ENCODE measurements around the gene PSMB9. TPM values are rescaled to one million over a fixed set of nuclear protein-coding genes. Genes with fewer than 3 reads are reported as not detected.
A peak's percentile ranks its signal among the peaks of the same experiment; 100 is the strongest.

Gene PSMB9
- total and polyA plus RNA-seq, 5 experiments from 2014 or later, result 102 to 432 (median 402) TPM

DNA sequence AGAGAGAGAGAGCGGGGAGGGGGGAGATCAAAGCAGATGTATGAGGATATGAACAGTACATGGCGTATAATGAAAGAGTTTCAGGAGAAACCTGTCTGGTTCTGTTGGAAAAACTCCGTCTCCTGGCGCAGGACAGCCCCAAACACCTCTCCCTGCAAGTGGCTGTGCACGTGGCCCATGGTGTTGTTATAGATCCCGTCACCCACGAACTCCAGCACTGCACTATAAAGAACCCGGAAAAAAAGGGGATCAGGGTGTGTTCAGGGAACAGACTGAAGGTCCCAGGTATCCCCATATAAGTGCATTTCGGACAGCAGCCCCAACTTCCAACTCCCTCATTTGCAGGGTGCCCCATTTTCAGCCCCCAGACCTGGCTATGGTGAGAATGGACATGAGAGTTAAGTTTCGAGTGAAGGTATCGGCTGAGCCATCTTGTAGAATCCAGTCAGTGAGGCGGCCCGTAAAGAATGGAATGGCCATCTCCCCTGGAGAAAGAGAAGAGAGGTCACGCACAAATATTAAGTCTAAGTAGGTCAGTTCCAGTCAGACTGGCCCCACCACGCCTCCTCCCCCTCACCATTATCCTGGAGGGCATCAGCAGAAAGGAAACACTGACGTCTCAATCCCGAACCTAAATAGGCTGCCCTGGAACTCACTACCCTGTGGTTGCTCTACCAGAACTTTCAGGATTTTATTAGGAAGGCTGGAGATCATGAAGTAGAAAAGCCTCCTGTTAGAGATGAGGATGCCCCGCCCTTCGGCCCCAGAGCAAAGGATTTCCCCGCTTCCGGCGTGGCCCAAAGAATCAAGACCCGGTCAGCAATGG, 1.8 kb upstream of the PSMB9 start:
- DNase-seq, result peak in 1 of 10 donors; percentile 27

DNA sequence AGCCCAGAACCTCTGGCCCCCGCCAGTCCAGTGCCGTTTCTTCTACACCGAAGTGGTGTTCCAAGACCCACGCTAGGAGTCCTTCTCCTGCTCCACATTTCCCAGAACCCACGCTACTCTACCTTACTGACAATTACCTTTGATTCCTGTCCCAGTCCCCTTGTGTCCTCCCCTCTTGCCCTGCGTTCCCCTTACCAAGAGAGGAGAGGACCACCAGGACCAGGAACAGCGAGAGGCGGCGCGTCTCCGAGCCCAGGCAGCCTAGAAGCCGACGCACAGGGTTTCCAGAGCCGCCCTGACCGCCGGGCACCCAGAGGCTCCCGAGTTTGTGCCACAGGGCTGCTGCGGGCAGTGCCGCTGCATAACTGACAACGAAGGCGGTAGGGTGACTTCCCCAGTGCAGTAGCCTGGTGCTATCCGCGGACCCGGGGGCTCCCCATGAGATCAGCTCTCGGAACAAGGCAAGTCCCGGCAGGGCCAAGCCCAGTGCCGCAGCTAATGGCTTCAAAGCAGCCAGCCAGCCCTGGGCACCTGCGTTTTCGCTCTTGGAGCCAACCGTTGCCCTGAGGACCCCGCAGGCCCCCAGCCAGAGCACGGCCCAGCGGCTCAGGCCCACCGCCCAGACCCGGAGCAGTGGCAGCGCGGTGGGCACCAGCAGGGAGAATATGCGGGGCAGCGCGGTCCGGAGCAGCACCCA, 1.0 kb upstream of the PSMB9 start:
- H3K4me3 Mint-ChIP-seq, result peak overlapping the region; percentile 90 to 100 (median 98)
- H3K27me3 Mint-ChIP-seq, result no peaks in the 10 kb centered on the region
- peaks cover 33 to 70% (median 53%) of the 10 kb centered on the region in 3 donors for H3K36me3 Mint-ChIP-seq
- peak overlapping the region; percentile 95 to 100 (median 100) for H3K27ac Mint-ChIP-seq
- H3K4me1 Mint-ChIP-seq, result peaks cover 47 to 77% (median 73%) of the 10 kb centered on the region in 4 donors
- POLR2A ChIA-PET, result interaction anchor here (0.8 to 7.9 kb wide), 13 partner anchors 11 to 491 kb away, joined by 3 to 743 read pairs (median 6); partner anchors contain the start of genes B3GALT4, BRD2, HLA-DMB and PSMB8
- ATAC-seq (peak; percentile 45 to 49), DNase-seq (peak in 9 of 10 donors; percentile 39 to 81 (median 58))
- H3K9me3 Mint-ChIP-seq, result no peaks in the 10 kb centered on the region

More for the DNA sequence above, 1.8 kb upstream of the PSMB9 start:
- Mint-ChIP-seq H3K4me1 (peaks cover 54 to 77% (median 73%) of the 10 kb centered on the region in 4 donors), H3K27ac (peak overlapping the region; percentile 95 to 100 (median 100)), H3K4me3 (peak overlapping the region; percentile 90 to 100 (median 98)), H3K9me3 (no peaks in the 10 kb centered on the region), H3K27me3 (no peaks in the 10 kb centered on the region), H3K36me3 (peaks cover 37 to 70% (median 56%) of the 10 kb centered on the region in 3 donors)
- ATAC-seq, result no peak
- POLR2A ChIA-PET, result interaction anchor here (2.3 to 7.9 kb wide), 6 partner anchors 10 to 118 kb away, joined by 6 to 743 read pairs (median 48); partner anchors contain the start of genes BRD2, PSMB8 and TAP2

DNA sequence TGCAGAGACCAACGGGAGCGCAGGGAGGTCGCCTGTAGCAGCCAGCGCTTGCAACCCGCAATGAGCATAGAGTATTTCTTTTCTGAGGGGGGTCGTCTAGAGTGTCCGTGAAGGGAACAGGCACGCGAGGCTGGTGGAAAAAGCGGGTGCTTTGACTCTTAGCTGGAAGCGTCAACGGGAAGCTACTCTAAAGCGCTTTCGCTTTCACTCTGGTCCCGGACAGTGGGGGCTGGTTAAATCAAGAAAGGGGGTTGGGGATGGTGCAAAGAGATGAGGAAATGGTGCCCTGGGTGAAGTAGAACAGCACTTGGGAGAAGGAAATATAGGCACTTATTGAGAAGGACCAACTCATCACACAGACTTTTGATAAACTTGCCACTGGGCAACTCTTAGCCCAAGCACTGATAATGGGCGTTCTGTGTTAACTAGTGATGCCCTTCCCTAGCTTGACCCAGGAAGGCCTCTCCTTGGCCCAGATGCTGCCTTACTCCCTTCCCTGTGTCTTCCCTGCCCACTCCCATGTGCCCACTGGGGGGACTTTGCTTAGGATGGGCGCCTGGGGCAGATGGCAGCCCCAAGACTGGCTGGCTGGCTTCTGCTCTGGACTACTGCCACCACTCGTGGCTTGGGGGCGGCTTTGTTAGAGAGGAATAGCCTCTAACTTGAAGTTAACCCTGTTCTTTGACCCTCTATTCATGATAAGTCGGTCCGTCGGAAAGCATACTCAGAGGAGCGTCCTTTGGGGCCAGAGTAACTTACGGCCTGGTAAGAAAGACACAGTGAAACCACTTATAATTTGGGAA, 585 bp downstream of the PSMB9 start:
- peak overlapping the region; percentile 98 to 100 (median 100) for H3K27ac Mint-ChIP-seq
- peak overlapping the region; percentile 90 to 100 (median 98) for H3K4me3 Mint-ChIP-seq
- DNase-seq (peak in 6 of 10 donors; percentile 38 to 72 (median 52)), ATAC-seq (peak; percentile 19 to 25)
- peaks cover 45 to 77% (median 70%) of the 10 kb centered on the region in 4 donors for H3K4me1 Mint-ChIP-seq
- POLR2A ChIA-PET, result interaction anchor here (1.2 to 7.9 kb wide), 11 partner anchors 10 to 119 kb away, joined by 3 to 743 read pairs (median 9); partner anchors contain the start of genes BRD2, HLA-DMA, HLA-DMB and PSMB8
- H3K27me3 Mint-ChIP-seq, result no peaks in the 10 kb centered on the region
- no peaks in the 10 kb centered on the region for H3K9me3 Mint-ChIP-seq
- H3K36me3 Mint-ChIP-seq, result peaks cover 21 to 70% (median 45%) of the 10 kb centered on the region in 3 donors

DNA sequence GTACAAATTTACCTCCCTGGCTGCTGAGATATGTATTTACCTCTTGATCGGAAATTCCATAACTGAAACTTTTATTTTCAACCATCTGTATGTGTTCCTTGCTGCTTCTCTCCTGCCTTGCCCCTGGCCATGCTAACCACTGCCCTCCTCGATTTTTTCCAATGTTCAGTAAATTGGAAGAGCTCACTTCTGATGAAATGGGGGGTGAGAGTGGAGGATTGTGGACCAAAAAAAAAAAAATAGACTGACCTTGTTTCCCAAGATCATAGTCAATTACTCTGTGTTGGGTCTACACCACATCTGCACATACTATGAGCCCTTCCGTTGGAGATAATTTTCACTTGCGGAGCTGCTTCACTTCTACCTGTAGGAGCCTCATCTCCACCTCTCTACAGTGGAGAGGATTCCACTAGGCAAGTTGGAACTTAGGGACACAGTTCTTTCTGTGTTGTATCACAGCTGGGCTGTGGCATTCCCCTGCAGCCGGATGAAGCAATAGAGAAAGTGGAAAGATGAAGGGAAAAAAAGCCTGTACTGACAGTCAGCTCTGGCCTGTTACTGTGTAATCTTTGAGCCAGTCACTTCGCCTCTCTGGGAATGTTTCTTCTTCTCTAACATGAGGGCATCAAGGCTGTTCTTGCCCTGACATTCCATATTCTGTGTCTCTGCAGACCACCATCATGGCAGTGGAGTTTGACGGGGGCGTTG, 1.6 kb downstream of the PSMB9 start:
- no peak for ATAC-seq
- POLR2A ChIA-PET, result interaction anchor here (1.9 to 7.9 kb wide), 5 partner anchors 9 to 114 kb away, joined by 9 to 743 read pairs (median 57); partner anchors contain the start of genes BRD2, HLA-DMA, PSMB8 and TAP2
- H3K4me1 Mint-ChIP-seq, result peaks cover 43 to 75% (median 64%) of the 10 kb centered on the region in 4 donors

DNA sequence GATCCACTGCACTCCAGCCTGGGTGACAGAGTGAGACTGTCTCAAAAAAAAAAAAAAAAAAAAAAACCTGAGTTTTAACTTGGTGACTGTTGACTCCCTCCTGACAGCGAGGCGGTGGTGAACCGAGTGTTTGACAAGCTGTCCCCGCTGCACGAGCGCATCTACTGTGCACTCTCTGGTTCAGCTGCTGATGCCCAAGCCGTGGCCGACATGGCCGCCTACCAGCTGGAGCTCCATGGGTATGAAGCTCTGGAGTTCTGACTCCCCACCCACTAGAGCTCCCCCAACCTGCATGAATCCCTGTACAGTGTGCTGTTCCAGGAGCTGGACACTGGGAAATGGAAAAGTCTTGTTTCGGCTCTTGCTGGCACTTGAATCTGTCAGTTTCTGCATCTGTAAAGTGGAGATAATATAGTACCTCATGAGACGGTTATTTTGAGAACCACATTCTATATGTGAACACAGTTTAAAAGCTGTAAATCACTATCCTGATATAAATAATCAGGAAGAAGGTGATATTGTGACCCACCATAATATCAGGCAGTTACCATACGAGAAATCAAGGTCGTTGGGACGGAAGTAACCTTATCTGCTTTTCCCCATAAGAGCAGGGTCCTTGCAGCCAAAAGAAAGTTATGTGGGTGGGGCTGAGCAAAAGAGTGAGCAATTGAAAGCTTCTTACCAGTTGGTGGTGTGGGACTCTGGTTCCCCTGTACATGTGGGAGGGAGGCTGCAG, 3.3 kb downstream of the PSMB9 start:
- ATAC-seq, result no peak
- DNase-seq, result no peak
- H3K4me1 Mint-ChIP-seq, result peaks cover 30 to 61% (median 54%) of the 10 kb centered on the region in 4 donors
- H3K27ac Mint-ChIP-seq, result peak overlapping the region; percentile 1 to 100 (median 72)
- H3K9me3 Mint-ChIP-seq, result no peaks in the 10 kb centered on the region
- peaks cover 2 to 69% (median 23%) of the 10 kb centered on the region in 3 donors for H3K36me3 Mint-ChIP-seq
- H3K4me3 Mint-ChIP-seq, result peak overlapping the region in 5 of 10 donors; percentile 11 to 52 (median 38)
- POLR2A ChIA-PET, result interaction anchor here (1.8 to 7.9 kb wide), 3 partner anchors 10 to 115 kb away, joined by 8 to 743 read pairs (median 13); partner anchors contain the start of genes PSMB8 and TAP2
- no peaks in the 10 kb centered on the region for H3K27me3 Mint-ChIP-seq

More for the DNA sequence above, 1.6 kb downstream of the PSMB9 start:
- Mint-ChIP-seq H3K27ac (peak overlapping the region; percentile 98 to 100 (median 100)), H3K9me3 (no peaks in the 10 kb centered on the region), H3K27me3 (no peaks in the 10 kb centered on the region), H3K36me3 (peaks cover 16 to 70% (median 39%) of the 10 kb centered on the region in 3 donors), H3K4me3 (peak overlapping the region; percentile 90 to 100 (median 98))
- no peak for DNase-seq

DNA sequence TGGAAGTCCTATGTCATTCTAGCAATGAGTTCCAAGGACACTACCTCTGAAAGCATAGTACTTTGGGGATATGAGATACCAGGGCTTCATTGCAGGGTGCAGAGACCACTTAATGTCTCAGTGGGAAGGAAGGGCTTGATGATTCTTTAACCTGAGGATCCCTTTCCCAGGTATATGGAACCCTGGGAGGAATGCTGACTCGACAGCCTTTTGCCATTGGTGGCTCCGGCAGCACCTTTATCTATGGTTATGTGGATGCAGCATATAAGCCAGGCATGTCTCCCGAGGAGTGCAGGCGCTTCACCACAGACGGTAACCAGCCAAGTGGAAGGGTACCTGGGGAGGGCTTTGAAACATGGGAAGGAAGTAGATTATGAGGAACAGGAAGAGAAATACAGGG, 4.2 kb downstream of the PSMB9 start:
- no peak for ATAC-seq
- peak overlapping the region in 2 of 10 donors; percentile 26 to 34 for H3K4me3 Mint-ChIP-seq
- H3K9me3 Mint-ChIP-seq, result no peaks in the 10 kb centered on the region
- H3K36me3 Mint-ChIP-seq, result peaks cover 0 to 74% (median 17%) of the 10 kb centered on the region in 3 donors
- POLR2A ChIA-PET, result interaction anchor here (0.7 to 7.9 kb wide), 4 partner anchors 10 to 114 kb away, joined by 3 to 743 read pairs (median 10); partner anchors contain the start of genes PSMB8 and TAP2
- peak overlapping the region in 9 of 10 donors; percentile 29 to 100 (median 76) for H3K27ac Mint-ChIP-seq
- no peaks in the 10 kb centered on the region for H3K27me3 Mint-ChIP-seq
- H3K4me1 Mint-ChIP-seq, result peaks cover 28 to 57% (median 50%) of the 10 kb centered on the region in 4 donors
- no peak for DNase-seq

DNA sequence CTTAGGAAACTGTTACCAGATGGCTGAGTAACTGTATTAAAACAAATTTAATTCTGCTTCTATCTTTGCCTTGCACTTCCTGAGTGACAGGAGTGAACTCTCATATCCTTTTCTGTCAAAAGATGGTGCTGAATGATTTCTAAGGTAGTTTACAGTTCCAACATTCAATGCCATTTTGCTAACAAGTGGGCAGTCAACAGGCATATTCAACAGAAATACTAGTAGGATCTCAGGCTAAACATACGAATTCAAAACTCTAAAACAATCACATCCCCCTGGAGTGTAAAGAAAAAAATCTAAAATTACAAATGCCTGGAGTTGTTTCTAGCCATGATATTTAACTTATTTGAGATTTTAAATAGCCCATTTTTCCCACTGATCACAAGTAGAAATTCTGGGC, 6.7 kb downstream of the PSMB9 start:
- Mint-ChIP-seq H3K27me3 (no peaks in the 10 kb centered on the region), H3K4me1 (peaks cover 19 to 52% (median 47%) of the 10 kb centered on the region in 4 donors), H3K9me3 (no peaks in the 10 kb centered on the region), H3K36me3 (peaks cover 0 to 70% (median 17%) of the 10 kb centered on the region in 3 donors), H3K4me3 (no peak overlapping the region), H3K27ac (peak overlapping the region in 9 of 10 donors; percentile 34 to 82 (median 54))
- POLR2A ChIA-PET, result interaction anchor here (0.6 to 1.4 kb wide), 2 partner anchors 12 to 16 kb away, joined by 3 to 4 read pairs; no protein-coding TSS in a partner anchor
- ATAC-seq (no peak), DNase-seq (no peak)

DNA sequence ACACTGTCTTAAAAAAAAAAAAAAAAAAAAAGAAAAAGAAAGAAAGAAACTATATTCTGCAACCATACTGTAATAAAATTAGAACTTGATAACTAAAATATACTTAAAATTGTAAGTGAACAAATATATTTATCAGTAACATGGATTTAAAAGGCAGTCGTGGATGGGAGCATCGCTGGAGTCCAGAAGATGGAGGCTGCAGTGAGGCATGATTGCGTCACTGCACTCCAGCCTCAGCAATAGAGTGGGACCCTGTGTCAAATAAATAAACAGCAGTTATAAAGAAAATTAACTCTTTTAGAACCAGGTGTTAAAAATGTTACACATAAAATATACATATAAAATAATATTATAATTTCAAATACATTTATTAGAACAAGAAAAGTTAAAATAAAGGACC, 8.7 kb downstream of the PSMB9 start:
- Mint-ChIP-seq H3K9me3 (no peaks in the 10 kb centered on the region), H3K27me3 (no peaks in the 10 kb centered on the region), H3K27ac (peak overlapping the region in 4 of 10 donors; percentile 33 to 66 (median 55)), H3K36me3 (peaks cover 0 to 50% (median 12%) of the 10 kb centered on the region in 3 donors), H3K4me1 (peaks cover 17 to 54% (median 49%) of the 10 kb centered on the region in 4 donors), H3K4me3 (no peak overlapping the region)
- POLR2A ChIA-PET, result interaction anchor here (3.7 kb wide), 1 partner anchor 8 kb away, joined by 23 read pairs; the partner anchor contains the start of genes PSMB9 and TAP1
- no peak for ATAC-seq
- DNase-seq, result no peak

DNA sequence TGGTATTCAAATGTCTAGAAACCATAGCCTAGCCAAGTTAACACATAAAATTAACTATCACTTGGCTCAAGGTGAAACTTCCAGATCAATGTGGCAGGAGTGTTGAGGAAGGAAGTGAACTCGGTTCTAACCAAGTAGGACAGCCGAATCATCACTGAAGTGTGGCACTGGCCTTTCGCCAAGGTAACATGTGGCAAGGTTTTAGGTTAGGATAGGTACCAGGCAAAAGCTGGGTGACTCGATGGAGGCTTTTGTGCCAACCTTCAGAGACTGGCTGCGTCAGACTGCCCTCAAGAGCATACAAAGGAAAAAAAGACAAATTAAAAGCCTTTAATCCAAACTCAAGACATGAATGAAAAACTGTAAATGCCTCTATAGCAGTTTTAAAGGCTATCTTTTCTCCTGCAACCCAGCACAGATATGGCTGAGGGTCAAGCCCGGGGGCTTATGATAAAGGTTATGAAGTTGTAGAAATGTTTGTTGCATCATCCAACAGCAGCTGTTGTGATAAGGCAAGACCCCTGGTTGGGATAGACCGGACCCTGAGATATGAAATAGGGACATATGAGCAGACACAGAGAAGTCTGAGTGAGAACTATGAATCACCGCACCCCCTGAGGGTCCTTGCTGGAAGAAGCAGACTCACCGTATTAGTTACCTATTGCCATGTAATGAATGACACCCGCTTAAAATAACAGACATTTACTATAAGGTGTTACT, 11.9 kb downstream of the PSMB9 start:
- Mint-ChIP-seq H3K4me3 (no peak overlapping the region), H3K27me3 (peaks cover 0 to 1% (median 0%) of the 10 kb centered on the region in 5 donors), H3K36me3 (peaks cover 0 to 18% (median 0%) of the 10 kb centered on the region in 3 donors), H3K9me3 (no peaks in the 10 kb centered on the region), H3K27ac (peak overlapping the region; percentile 61 to 96 (median 89)), H3K4me1 (peaks cover 10 to 40% (median 33%) of the 10 kb centered on the region in 4 donors)
- no peak for ATAC-seq
- DNase-seq, result no peak
- POLR2A ChIA-PET, result interaction anchor here (3.7 to 7.2 kb wide), 2 partner anchors 11 to 24 kb away, joined by 23 to 172 read pairs; partner anchors contain the start of genes PSMB8, PSMB9, TAP1 and TAP2

Data from naive thymus-derived CD8-positive, alpha-beta T cell (primary cell).